HepG2 (cell line): ENCODE data around the gene SOX12. TPM values are rescaled to one million over a fixed set of nuclear protein-coding genes. Genes with fewer than 3 reads are reported as not detected.
A peak's percentile ranks its signal among the peaks of the same experiment; 100 is the strongest.

Experiments used
- AKNA ChIP-seq: sonication (generic); formaldehyde crosslinking; IDR thresholded peaks from 2 replicates; pipeline ENCODE4 v1.4.0; 2020; ENCODE audit warnings: missing genetic modification reagents, borderline replicate concordance
- CHCHD3 ChIP-seq: sonication (generic); formaldehyde crosslinking; IDR thresholded peaks from 2 replicates; pipeline ENCODE4 v1.8.0; 2022; ENCODE audit warnings: mild to moderate bottlenecking, missing genetic modification reagents, moderate library complexity
- DDIT3 ChIP-seq: sonication (generic); formaldehyde crosslinking; IDR thresholded peaks from 2 replicates; pipeline ENCODE4 v1.4.0; 2020; ENCODE audit warnings: mild to moderate bottlenecking, missing genetic modification reagents
- FOXO4 ChIP-seq: sonication (generic); formaldehyde crosslinking; conservative IDR thresholded peaks from 2 replicates; pipeline ENCODE4 v1.8.1; 2023; ENCODE audit warnings: missing genetic modification reagents
- IKZF4 ChIP-seq: sonication (generic); formaldehyde crosslinking; IDR thresholded peaks from 2 replicates; pipeline ENCODE4 v1.5.1; 2020; ENCODE audit warnings: borderline replicate concordance, mild to moderate bottlenecking, low read depth, missing genetic modification reagents; ENCODE audit errors: not compliant biosample characterization
- MNT ChIP-seq: fragments of 450-650 bp; IDR thresholded peaks from 2 replicates; pipeline ENCODE4 v1.6.1; 2016
- NR2F1 ChIP-seq, 2 experiments: fragments of 450-650 bp in 1 of 2; formaldehyde crosslinking in 1 of 2; IDR thresholded peaks; 2 replicates each; pipeline versions ENCODE4 v1.5.0 to v1.6.1; 2016 to 2020; ENCODE audit warnings: mild to moderate bottlenecking in 1 of 2, missing compliant biosample characterization in 1 of 2, missing genetic modification reagents in 1 of 2, moderate library complexity in 1 of 2
- NR2F6 ChIP-seq, 2 experiments: IDR thresholded peaks; 2 replicates each; pipeline ENCODE4 v1.6.1; 2016; ENCODE audit warnings: antibody characterized with exemption in 1 of 2, mild to moderate bottlenecking in 1 of 2
- SP1 ChIP-seq, 2 experiments: fragments of 450-650 bp in 1 of 2; sonication (generic) in 1 of 2; formaldehyde crosslinking in 1 of 2; IDR thresholded peaks; 2 replicates each; pipeline versions ENCODE4 v1.4.0 to v1.6.1; 2016 to 2020; ENCODE audit warnings: missing genetic modification reagents in 1 of 2
- TBL1XR1 ChIP-seq: fragments of 150-350 bp; IDR thresholded peaks from 2 replicates; pipeline ENCODE4 v1.6.1; 2014; ENCODE audit warnings: borderline replicate concordance, low read length; ENCODE audit not compliant: partially characterized antibody
- ZFP36L1 ChIP-seq: sonication (generic); formaldehyde crosslinking; IDR thresholded peaks from 2 replicates; pipeline ENCODE4 v1.8.0; 2022; ENCODE audit warnings: mild to moderate bottlenecking, missing genetic modification reagents, moderate library complexity
- ZFYVE20 ChIP-seq: sonication (generic); formaldehyde crosslinking; IDR thresholded peaks from 2 replicates; pipeline ENCODE4 v1.8.0; 2023; ENCODE audit warnings: low read depth, mild to moderate bottlenecking, moderate library complexity, missing genetic modification reagents, borderline replicate concordance
- ZNF34 ChIP-seq: sonication (generic); formaldehyde crosslinking; IDR thresholded peaks from 2 replicates; pipeline ENCODE4 v1.4.0; 2020; ENCODE audit warnings: mild to moderate bottlenecking, missing genetic modification reagents, borderline replicate concordance
- ZNF414 ChIP-seq: sonication (generic); formaldehyde crosslinking; IDR thresholded peaks from 2 replicates; pipeline ENCODE4 v1.5.0; 2020; ENCODE audit warnings: missing genetic modification reagents
- ZNF615 ChIP-seq: sonication (generic); formaldehyde crosslinking; IDR thresholded peaks from 2 replicates; pipeline ENCODE4 v1.5.0; 2020; ENCODE audit warnings: mild to moderate bottlenecking, missing genetic modification reagents, borderline replicate concordance
- ZNF747 ChIP-seq: sonication (generic); formaldehyde crosslinking; IDR thresholded peaks from 2 replicates; pipeline ENCODE4 v1.8.1; 2023; ENCODE audit warnings: missing genetic modification reagents, mild to moderate bottlenecking, borderline replicate concordance
- ZNF749 ChIP-seq: sonication (generic); formaldehyde crosslinking; IDR thresholded peaks from 2 replicates; pipeline ENCODE4 v1.8.0; 2022; ENCODE audit warnings: mild to moderate bottlenecking, missing genetic modification reagents, moderate library complexity, borderline replicate concordance
- polyA plus RNA-seq, 8 experiments: library from polyadenylated mRNA; depleted of rRNA in 3 of 8; stranded (reverse) in 7 of 8; unstranded in 1 of 8; fragments of >200 nt; fragmentation: Illumina TruSeq in 4 of 8; extraction: Trizol in 4 of 8; gene quantifications; 2 replicates each; pipeline versions ENCODE4 v1.2.1 to v1.2.3, GENCODE V29; 2011 to 2016; ENCODE audit warnings: low read depth in 4 of 8, missing spikeins in 1 of 8, mixed read lengths in 1 of 8; ENCODE audit not compliant: insufficient read depth in 1 of 8
- total RNA-seq, 5 experiments: library from RNA; depleted of rRNA; stranded (reverse); fragments of >200 nt; fragmentation: Illumina TruSeq; extraction: Trizol; gene quantifications; 2 replicates each; pipeline ENCODE4 v1.2.3, GENCODE V29; 2016; ENCODE audit warnings: low read depth in 1 of 5

SOX12 gene
- total and polyA plus RNA-seq, 2 of the 13 experiments (the other 11 are each of a cell fraction or from before 2014, with no cell fraction given): 10.0 to 18.7 TPM

DNA sequence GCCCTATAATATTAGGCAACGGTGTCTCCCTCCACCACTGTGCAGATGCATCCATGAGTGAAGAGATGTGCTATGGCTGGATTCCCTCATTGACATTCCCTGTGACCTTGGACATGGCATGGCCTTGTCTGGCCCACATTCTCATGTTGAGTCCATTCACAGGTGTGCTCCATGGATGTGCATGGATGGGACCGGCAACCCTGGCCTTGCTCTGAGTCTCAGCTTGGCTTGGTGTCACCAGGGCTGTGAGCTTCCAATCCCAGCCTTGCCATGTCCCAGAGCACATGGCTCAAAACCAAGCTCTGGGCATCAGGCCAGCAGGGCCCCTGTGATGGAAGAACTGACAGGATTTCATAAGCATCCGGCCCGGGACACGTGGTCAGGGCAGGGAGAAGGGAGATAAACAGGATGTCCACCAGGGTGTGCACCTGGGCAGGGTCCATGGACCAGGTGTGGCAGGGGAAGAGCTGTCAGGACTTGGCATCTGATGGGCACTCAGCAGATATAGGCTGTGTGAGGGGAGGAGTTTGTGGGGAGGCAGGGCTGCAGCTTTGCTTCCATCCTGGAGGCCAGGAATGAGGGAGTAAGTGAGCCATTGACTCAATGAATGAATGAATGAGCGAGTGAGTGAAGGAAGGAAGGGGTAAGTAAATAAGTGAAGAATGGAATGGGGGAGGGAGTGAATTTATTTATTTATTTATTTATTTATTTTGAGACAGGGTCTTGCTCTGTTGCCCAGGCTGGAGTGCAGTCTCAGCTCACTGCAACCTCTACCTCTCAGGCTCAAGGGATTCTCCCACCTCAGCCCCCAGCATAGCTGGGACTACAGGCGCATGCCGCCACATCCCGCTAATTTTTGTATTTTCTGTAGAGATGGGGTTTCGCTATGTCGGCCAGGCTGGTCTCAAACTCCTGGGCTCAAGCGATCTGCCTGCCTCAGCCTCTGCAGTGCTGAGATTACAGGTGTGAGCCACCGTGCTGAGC is 37.2 kb downstream of the SOX12 start (continued):
- TF ChIP-seq AKNA (CRISPR knock-in tag) (no peak), NR2F1 (CRISPR knock-in tag; IDR thresholded peaks at IDR 0.05) (peak; percentile 48 to 61; a peak in 3 of 4 replicates), ZNF414 (CRISPR knock-in tag) (peak; percentile 100), ZNF34 (CRISPR knock-in tag) (peak; percentile 98), CHCHD3 (CRISPR knock-in tag) (peak; percentile 93; the same call in 1 of the 2 replicates), TBL1XR1 (peak; percentile 89), MNT (peak; percentile 100), ZFYVE20 (0 out of 2 replicates have a peak, but pooled peaks have one; percentile 19), DDIT3 (CRISPR knock-in tag) (peak; percentile 87; the same call in 1 of the 2 replicates), ZFP36L1 (peak; percentile 98), SP1 (IDR thresholded peaks at IDR 0.05) (no peak), SP1 (CRISPR knock-in tag; IDR thresholded peaks at IDR 0.05) (no peak; the same call in none of the 2 replicates), ZNF747 (CRISPR knock-in tag) (peak; percentile 99), FOXO4 (CRISPR knock-in tag) (no peak), NR2F6 (IDR thresholded peaks at IDR 0.05) (peak; percentile 51; the same call in 1 of the 2 replicates), NR2F6 (CRISPR knock-in tag; IDR thresholded peaks at IDR 0.05) (peak; percentile 91), IKZF4 (CRISPR knock-in tag) (peak; percentile 92), ZNF615 (CRISPR knock-in tag) (peak; percentile 53; the same call in 1 of the 2 replicates), ZNF749 (CRISPR knock-in tag) (peak; percentile 90; the same call in 1 of the 2 replicates)
